ENCODE measurements around the gene CCDC14.
"Not testable (repeated sequence)": the region's sequence is repeated elsewhere in the genome, so short reads cannot be mapped to it uniquely, and the experiment has no call there.

Gene CCDC14

GRCh38 chr3:123960781-123961507 is at the start of gene CCDC14:
Gene CCDC14 (minus strand): TSS chr3:123961229. CDS start chr3:123961173, 56 bp downstream.
- H3K27ac ChIP-seq = peak within 1 kb of the TSS; percentile 94
- TF ChIP-seq CTCF (IDR thresholded peaks at IDR 0.05) = no peak
- no peak for TF ChIP-seq ZFX (IDR thresholded peaks at IDR 0.05; ENCODE audit: borderline replicate concordance)

- not testable (repeated sequence) for H3K27ac ChIP-seq
These were observed 47.3 kb upstream of the CCDC14 start for GRCh38 chr3:124008321-124008720.

GRCh38 chr3:124007186-124007585 is 46.2 kb upstream of the CCDC14 start:
- TF ChIP-seq CTCF (IDR thresholded peaks at IDR 0.05) = no peak
- TF ChIP-seq ZFX (IDR thresholded peaks at IDR 0.05; ENCODE audit: borderline replicate concordance) = no peak
- no peak overlapping the region for H3K27ac ChIP-seq

- not testable (repeated sequence) for H3K27ac ChIP-seq
These were observed 41.5 kb upstream of the CCDC14 start for GRCh38 chr3:124002405-124003079.

- H3K27ac ChIP-seq = not testable (repeated sequence)
These were observed 40.3 kb upstream of the CCDC14 start for GRCh38 chr3:124001366-124001765.

GRCh38 chr3:123997543-123997942 is 36.5 kb upstream of the CCDC14 start:
- H3K27ac ChIP-seq = no peak overlapping the region
- TF ChIP-seq ZFX (IDR thresholded peaks at IDR 0.05; ENCODE audit: borderline replicate concordance) = no peak
- TF ChIP-seq CTCF (IDR thresholded peaks at IDR 0.05) = no peak

- no peak for TF ChIP-seq ZFX (IDR thresholded peaks at IDR 0.05; ENCODE audit: borderline replicate concordance)
- no peak for TF ChIP-seq CTCF (IDR thresholded peaks at IDR 0.05)
- H3K27ac ChIP-seq = no peak overlapping the region
These were observed 32.8 kb upstream of the CCDC14 start for GRCh38 chr3:123993818-123994217.

- H3K27ac ChIP-seq = not testable (repeated sequence)
These were observed 30.9 kb upstream of the CCDC14 start, which contains the start of gene ROPN1 for GRCh38 chr3:123991730-123992588. Gene ROPN1 (minus strand): TSS chr3:123992124. CDS start chr3:123980481, 11,643 bp downstream.

GRCh38 chr3:123986427-123986826 is 25.4 kb upstream of the CCDC14 start:
- TF ChIP-seq ZFX (IDR thresholded peaks at IDR 0.05; ENCODE audit: borderline replicate concordance) = no peak
- no peak overlapping the region for H3K27ac ChIP-seq

All from 22Rv1 (cell line).